Measurements from ENCODE around the gene C1QL1. TPM values are rescaled to one million over a fixed set of nuclear protein-coding genes. Genes with fewer than 3 reads are reported as not detected.

The C1QL1 gene
- total RNA-seq, 1 donor from 2014 or later = 37.0 TPM

- H3K27me3 Mint-ChIP-seq = peaks cover 23% of the 10 kb centered on the region
- H3K9me3 Mint-ChIP-seq (ENCODE audit: low read depth) = no peaks in the 10 kb centered on the region
- no peak overlapping the region for H3K27ac Mint-ChIP-seq
- no peak for DNase-seq (ENCODE audit: low spot score, unreplicated experiment)
- H3K36me3 Mint-ChIP-seq (ENCODE audit: insufficient read depth) = no peaks in the 10 kb centered on the region
- peaks cover 12% of the 10 kb centered on the region for H3K4me1 Mint-ChIP-seq (ENCODE audit: low read depth)
- TF ChIP-seq, protein P1, sequence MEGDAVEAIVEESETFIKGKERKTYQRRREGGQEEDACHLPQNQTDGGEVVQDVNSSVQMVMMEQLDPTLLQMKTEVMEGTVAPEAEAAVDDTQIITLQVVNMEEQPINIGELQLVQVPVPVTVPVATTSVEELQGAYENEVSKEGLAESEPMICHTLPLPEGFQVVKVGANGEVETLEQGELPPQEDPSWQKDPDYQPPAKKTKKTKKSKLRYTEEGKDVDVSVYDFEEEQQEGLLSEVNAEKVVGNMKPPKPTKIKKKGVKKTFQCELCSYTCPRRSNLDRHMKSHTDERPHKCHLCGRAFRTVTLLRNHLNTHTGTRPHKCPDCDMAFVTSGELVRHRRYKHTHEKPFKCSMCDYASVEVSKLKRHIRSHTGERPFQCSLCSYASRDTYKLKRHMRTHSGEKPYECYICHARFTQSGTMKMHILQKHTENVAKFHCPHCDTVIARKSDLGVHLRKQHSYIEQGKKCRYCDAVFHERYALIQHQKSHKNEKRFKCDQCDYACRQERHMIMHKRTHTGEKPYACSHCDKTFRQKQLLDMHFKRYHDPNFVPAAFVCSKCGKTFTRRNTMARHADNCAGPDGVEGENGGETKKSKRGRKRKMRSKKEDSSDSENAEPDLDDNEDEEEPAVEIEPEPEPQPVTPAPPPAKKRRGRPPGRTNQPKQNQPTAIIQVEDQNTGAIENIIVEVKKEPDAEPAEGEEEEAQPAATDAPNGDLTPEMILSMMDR (IDR thresholded peaks at IDR 0.05; ENCODE audit: unreplicated experiment) = no peak
- no peak overlapping the region for H3K4me3 Mint-ChIP-seq (ENCODE audit: low read depth)
Measured at GRCh38 chr17:45009676-45010467, 41.8 kb upstream of the C1QL1 start.

DNA sequence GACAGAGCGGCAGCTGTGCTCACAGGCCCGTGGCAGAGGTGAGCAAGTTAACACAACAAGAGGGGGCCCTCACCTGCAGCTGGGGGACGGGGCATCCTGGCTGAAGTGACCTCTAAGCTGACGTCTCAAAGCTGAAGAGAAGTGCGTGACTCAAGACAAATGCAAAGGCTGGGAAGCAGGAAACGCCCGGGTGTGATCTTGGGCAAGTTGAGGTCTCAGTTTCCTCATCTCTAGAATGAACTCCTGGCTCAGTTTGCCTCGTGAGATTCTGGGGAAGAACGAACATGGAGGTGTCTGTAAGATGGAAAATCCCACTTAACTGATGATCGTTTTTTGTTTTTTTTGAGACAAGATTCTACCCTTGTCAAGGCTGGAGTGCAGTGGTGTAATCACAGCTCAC, 40.1 kb upstream of the C1QL1 start:
- H3K27me3 Mint-ChIP-seq = peaks cover 33% of the 10 kb centered on the region
- no peak overlapping the region for H3K4me3 Mint-ChIP-seq (ENCODE audit: low read depth)
- no peaks in the 10 kb centered on the region for H3K36me3 Mint-ChIP-seq (ENCODE audit: insufficient read depth)
- H3K4me1 Mint-ChIP-seq (ENCODE audit: low read depth) = peaks cover 22% of the 10 kb centered on the region
- DNase-seq (ENCODE audit: low spot score, unreplicated experiment) = no peak
- TF ChIP-seq, protein P1 (IDR thresholded peaks at IDR 0.05; ENCODE audit: unreplicated experiment) = no peak
- no peaks in the 10 kb centered on the region for H3K9me3 Mint-ChIP-seq (ENCODE audit: low read depth)
- H3K27ac Mint-ChIP-seq = no peak overlapping the region

GRCh38 chr17:45006927-45007461, 38.9 kb upstream of the C1QL1 start:
- Mint-ChIP-seq H3K36me3 (ENCODE audit: insufficient read depth) (no peaks in the 10 kb centered on the region), H3K27me3 (peaks cover 33% of the 10 kb centered on the region), H3K4me3 (ENCODE audit: low read depth) (no peak overlapping the region), H3K9me3 (ENCODE audit: low read depth) (no peaks in the 10 kb centered on the region), H3K27ac (no peak overlapping the region), H3K4me1 (ENCODE audit: low read depth) (peaks cover 22% of the 10 kb centered on the region)
- TF ChIP-seq, protein P1 (IDR thresholded peaks at IDR 0.05; ENCODE audit: unreplicated experiment) = no peak
- DNase-seq (ENCODE audit: low spot score, unreplicated experiment) = no peak

- peaks cover 31% of the 10 kb centered on the region for H3K4me1 Mint-ChIP-seq (ENCODE audit: low read depth)
- H3K27me3 Mint-ChIP-seq = peaks cover 28% of the 10 kb centered on the region
- H3K9me3 Mint-ChIP-seq (ENCODE audit: low read depth) = no peaks in the 10 kb centered on the region
- no peak overlapping the region for H3K27ac Mint-ChIP-seq
- TF ChIP-seq, protein P1 (IDR thresholded peaks at IDR 0.05; ENCODE audit: unreplicated experiment) = no peak
- H3K36me3 Mint-ChIP-seq (ENCODE audit: insufficient read depth) = no peaks in the 10 kb centered on the region
- no peak for DNase-seq (ENCODE audit: low spot score, unreplicated experiment)
- no peak overlapping the region for H3K4me3 Mint-ChIP-seq (ENCODE audit: low read depth)
Measured at GRCh38 chr17:45005700-45006099, 37.6 kb upstream of the C1QL1 start.

GRCh38 chr17:45004388-45004787, 36.3 kb upstream of the C1QL1 start:
- DNase-seq (ENCODE audit: low spot score, unreplicated experiment) = no peak
- Mint-ChIP-seq H3K9me3 (ENCODE audit: low read depth) (peaks cover 4% of the 10 kb centered on the region), H3K27me3 (peaks cover 21% of the 10 kb centered on the region), H3K4me3 (ENCODE audit: low read depth) (no peak overlapping the region), H3K4me1 (ENCODE audit: low read depth) (peaks cover 30% of the 10 kb centered on the region), H3K27ac (no peak overlapping the region), H3K36me3 (ENCODE audit: insufficient read depth) (no peaks in the 10 kb centered on the region)
- TF ChIP-seq, protein P1 (IDR thresholded peaks at IDR 0.05; ENCODE audit: unreplicated experiment) = no peak
